ENCODE measurements around the gene OPN3. TPM values are rescaled to one million over a fixed set of nuclear protein-coding genes. Genes with fewer than 3 reads are reported as not detected.

OPN3 gene
- total and polyA plus RNA-seq, 9 of the 15 experiments (the other 6 are each of a cell fraction or from before 2014, with no cell fraction given) = 4.2 to 34.6 (median 17.0) TPM

DNA sequence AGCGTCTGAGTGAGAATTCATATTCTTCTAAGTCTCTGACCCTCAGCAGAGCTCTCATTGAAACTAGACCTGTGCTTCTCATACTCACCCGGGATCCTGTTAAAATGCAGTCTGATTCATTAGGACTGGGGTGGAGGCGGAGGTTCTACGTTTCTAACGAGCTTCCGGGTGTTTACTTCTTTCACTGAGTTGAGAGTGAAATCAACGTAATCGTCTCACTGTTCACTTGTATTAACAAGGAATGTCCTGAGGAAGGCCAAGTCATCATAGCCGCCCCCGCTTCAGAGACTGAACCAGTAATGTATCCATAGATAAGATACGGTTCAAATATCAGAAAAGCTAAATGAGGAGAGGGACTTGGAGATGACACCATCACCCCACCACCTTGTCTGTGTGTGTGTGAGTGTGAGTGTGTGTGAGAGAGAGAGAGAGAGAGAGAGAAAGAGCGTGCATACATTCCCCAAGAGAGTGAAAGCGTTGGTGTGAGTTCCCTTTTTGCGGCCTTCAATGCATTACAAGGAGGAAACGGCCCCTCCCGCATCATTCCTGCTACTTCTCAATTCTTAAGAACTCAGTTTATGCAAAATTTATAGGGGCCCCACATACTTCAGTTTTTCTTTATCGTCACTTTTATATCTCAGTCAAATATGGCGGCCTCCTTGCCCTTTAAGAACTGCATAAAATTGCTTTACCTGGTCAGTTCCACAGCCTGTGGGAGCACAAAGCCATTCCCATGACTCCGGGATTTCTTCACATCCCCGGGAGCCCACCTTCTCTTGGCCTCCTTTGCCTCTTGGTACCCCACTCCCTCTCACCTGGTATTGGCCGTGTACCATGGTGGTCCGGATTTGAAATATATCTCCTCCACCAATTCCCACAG, 88.2 kb downstream of the OPN3 start (continued):
- TF ChIP-seq NCOA1 (IDR thresholded peaks at IDR 0.05; ENCODE audit: low read depth) = 0 out of 2 replicates have a peak, but pooled peaks have one; percentile 39
- TF ChIP-seq SMAD4 (CRISPR knock-in tag; conservative IDR thresholded peaks at IDR 0.05) = peak; percentile 69
- TF ChIP-seq RBFOX2 (IDR thresholded peaks at IDR 0.05; ENCODE audit: low read depth, low read length) = peak; percentile 33; the same call in 1 of the 2 replicates
- no peak for TF ChIP-seq STAG1 (CRISPR knock-in tag; IDR thresholded peaks at IDR 0.05; ENCODE audit: borderline replicate concordance)
- TF ChIP-seq PYGO2 (tag; IDR thresholded peaks at IDR 0.05) = no peak
- peak; percentile 96 for TF ChIP-seq EGR1 (conservative IDR thresholded peaks at IDR 0.05)
- peak; percentile 49; the same call in 1 of the 2 replicates for TF ChIP-seq EP300 (IDR thresholded peaks at IDR 0.05; ENCODE audit: low read length)
- TF ChIP-seq, protein P1, sequence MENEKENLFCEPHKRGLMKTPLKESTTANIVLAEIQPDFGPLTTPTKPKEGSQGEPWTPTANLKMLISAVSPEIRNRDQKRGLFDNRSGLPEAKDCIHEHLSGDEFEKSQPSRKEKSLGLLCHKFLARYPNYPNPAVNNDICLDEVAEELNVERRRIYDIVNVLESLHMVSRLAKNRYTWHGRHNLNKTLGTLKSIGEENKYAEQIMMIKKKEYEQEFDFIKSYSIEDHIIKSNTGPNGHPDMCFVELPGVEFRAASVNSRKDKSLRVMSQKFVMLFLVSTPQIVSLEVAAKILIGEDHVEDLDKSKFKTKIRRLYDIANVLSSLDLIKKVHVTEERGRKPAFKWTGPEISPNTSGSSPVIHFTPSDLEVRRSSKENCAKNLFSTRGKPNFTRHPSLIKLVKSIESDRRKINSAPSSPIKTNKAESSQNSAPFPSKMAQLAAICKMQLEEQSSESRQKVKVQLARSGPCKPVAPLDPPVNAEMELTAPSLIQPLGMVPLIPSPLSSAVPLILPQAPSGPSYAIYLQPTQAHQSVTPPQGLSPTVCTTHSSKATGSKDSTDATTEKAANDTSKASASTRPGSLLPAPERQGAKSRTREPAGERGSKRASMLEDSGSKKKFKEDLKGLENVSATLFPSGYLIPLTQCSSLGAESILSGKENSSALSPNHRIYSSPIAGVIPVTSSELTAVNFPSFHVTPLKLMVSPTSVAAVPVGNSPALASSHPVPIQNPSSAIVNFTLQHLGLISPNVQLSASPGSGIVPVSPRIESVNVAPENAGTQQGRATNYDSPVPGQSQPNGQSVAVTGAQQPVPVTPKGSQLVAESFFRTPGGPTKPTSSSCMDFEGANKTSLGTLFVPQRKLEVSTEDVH (IDR thresholded peaks at IDR 0.05; ENCODE audit: low read depth, partially characterized antibody) = peak; percentile 41
- TF ChIP-seq POLR2G (IDR thresholded peaks at IDR 0.05; ENCODE audit: low read depth, low read length) = no peak
- no peak for TF ChIP-seq ADNP (tag; IDR thresholded peaks at IDR 0.05)
- peak; percentile 90 for TF ChIP-seq SMARCE1 (IDR thresholded peaks at IDR 0.05)
- peak; percentile 33; the same call in 1 of the 2 replicates for TF ChIP-seq RNF2 (IDR thresholded peaks at IDR 0.05)
- TF ChIP-seq, protein P2, sequence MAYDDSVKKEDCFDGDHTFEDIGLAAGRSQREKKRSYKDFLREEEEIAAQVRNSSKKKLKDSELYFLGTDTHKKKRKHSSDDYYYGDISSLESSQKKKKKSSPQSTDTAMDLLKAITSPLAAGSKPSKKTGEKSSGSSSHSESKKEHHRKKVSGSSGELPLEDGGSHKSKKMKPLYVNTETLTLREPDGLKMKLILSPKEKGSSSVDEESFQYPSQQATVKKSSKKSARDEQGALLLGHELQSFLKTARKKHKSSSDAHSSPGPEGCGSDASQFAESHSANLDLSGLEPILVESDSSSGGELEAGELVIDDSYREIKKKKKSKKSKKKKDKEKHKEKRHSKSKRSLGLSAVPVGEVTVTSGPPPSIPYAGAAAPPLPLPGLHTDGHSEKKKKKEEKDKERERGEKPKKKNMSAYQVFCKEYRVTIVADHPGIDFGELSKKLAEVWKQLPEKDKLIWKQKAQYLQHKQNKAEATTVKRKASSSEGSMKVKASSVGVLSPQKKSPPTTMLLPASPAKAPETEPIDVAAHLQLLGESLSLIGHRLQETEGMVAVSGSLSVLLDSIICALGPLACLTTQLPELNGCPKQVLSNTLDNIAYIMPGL (CRISPR knock-in tag; IDR thresholded peaks at IDR 0.05) = no peak
- TF ChIP-seq ZNF77 (CRISPR knock-in tag; IDR thresholded peaks at IDR 0.05) = no peak
- no peak for TF ChIP-seq SRSF1 (IDR thresholded peaks at IDR 0.05; ENCODE audit: low read depth, low read length)
- peak; percentile 10; the same call in 1 of the 2 replicates for TF ChIP-seq ZNF316 (IDR thresholded peaks at IDR 0.05)
- 0 out of 2 replicates have a peak, but pooled peaks have one; percentile 50 for TF ChIP-seq DIDO1 (tag; IDR thresholded peaks at IDR 0.05; ENCODE audit: low read depth)
- TF ChIP-seq FOXJ2 (tag; IDR thresholded peaks at IDR 0.05) = 0 out of 2 replicates have a peak, but pooled peaks have one; percentile 60
- peak; percentile 57; the same call in 1 of the 2 replicates for TF ChIP-seq NCOR1 (IDR thresholded peaks at IDR 0.05)
- 0 out of 2 replicates have a peak, but pooled peaks have one; percentile 16 for TF ChIP-seq ETV1 (tag; conservative IDR thresholded peaks at IDR 0.05; ENCODE audit: low read depth)
- TF ChIP-seq CBX1 (IDR thresholded peaks at IDR 0.05; ENCODE audit: low read depth) = 0 out of 2 replicates have a peak, but pooled peaks have one; percentile 33
- peak; percentile 82 for TF ChIP-seq ATF7 (IDR thresholded peaks at IDR 0.05)
- no peak for TF ChIP-seq STAT5A (IDR thresholded peaks at IDR 0.05; ENCODE audit: borderline replicate concordance, low read length)
- TF ChIP-seq GABPB2 (CRISPR knock-in tag; conservative IDR thresholded peaks at IDR 0.05) = no peak
- TF ChIP-seq COPS2 (conservative IDR thresholded peaks at IDR 0.05) = no peak
- TF ChIP-seq ZNF212 (CRISPR knock-in tag; IDR thresholded peaks at IDR 0.05) = peak; percentile 84; the same call in 1 of the 2 replicates
